ENCODE data around the gene LRRC4.

The LRRC4 gene

DNA sequence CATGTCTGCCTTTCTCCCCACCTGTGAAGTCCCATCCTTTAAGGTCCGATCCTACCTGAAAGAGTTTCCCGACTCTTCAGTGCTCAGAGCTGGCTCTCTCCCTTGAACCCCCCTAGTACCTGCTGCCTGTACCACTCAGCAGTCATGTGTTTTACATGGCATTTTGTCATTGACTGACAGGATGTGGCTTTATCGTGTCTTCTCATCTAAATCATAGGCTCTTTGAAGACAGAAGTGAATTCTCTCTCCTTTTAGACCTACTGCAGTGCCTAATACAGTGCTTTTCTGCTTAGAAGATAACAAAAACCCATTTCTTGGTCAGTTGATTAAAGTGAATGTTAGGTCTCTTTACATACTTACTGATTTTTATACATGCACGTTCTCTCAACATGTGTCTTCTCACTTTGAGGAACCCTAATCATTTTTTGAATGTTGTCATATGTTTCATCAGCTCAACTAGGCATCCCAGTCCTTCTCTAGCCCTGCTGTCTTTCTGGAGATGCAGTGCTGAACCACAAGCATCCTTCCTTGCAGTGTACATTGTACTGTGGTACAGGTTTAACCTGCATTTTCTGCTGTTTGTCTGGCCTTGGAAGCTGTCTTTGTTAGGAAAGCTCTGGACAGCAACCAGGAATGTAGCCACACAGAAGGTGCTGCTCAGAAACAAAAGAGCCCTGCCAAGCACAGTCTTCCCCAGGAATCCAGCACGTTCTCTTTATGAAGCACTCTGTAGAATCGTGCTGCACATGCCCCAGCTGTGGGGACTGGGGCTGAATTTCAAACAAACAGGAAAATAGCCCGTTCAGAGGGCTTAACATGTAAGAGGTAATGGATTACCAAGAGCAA lies 28.1 kb upstream of the LRRC4 start:
- TF ChIP-seq CTCF (IDR thresholded peaks at IDR 0.05; ENCODE audit: low read depth, low read length) = no peak
- peak in 1 of 2 donors; percentile 16 for DNase-seq (ENCODE audit: low read depth in 2 of 2)
- no peak overlapping the region for H3K4me3 ChIP-seq (replicated peaks in 1 of 2; ENCODE audit: low read depth in 2 of 2, low read length in 2 of 2)

- no peak for TF ChIP-seq CTCF (IDR thresholded peaks at IDR 0.05; ENCODE audit: low read depth, low read length)
- no peak for DNase-seq (ENCODE audit: low read depth in 2 of 2)
These were observed 26.7 kb upstream of the LRRC4 start for GRCh38 chr7:128057909-128058308.

GRCh38 chr7:128056901-128057300 lies 25.7 kb upstream of the LRRC4 start:
- H3K4me3 ChIP-seq (replicated peaks in 1 of 2; ENCODE audit: low read depth in 2 of 2, low read length in 2 of 2) = no peak overlapping the region
- peak; percentile 83 to 86 for DNase-seq (ENCODE audit: low read depth in 2 of 2)
- no peak for TF ChIP-seq CTCF (IDR thresholded peaks at IDR 0.05; ENCODE audit: low read depth, low read length)

More at GRCh38 chr7:128057909-128058308, 26.7 kb upstream of the LRRC4 start:
- H3K4me3 ChIP-seq (replicated peaks in 1 of 2; ENCODE audit: low read depth in 2 of 2, low read length in 2 of 2) = no peak overlapping the region

GRCh38 chr7:128055637-128056036 lies 24.4 kb upstream of the LRRC4 start:
- no peak for TF ChIP-seq CTCF (IDR thresholded peaks at IDR 0.05; ENCODE audit: low read depth, low read length)
- no peak for DNase-seq (ENCODE audit: low read depth in 2 of 2)
- no peak overlapping the region for H3K4me3 ChIP-seq (replicated peaks in 1 of 2; ENCODE audit: low read depth in 2 of 2, low read length in 2 of 2)

- DNase-seq (ENCODE audit: low read depth in 2 of 2) = no peak
- H3K4me3 ChIP-seq (replicated peaks in 1 of 2; ENCODE audit: low read depth in 2 of 2, low read length in 2 of 2) = no peak overlapping the region
- TF ChIP-seq CTCF (IDR thresholded peaks at IDR 0.05; ENCODE audit: low read depth, low read length) = no peak
These were observed 23.3 kb upstream of the LRRC4 start for GRCh38 chr7:128054511-128054910.

DNA sequence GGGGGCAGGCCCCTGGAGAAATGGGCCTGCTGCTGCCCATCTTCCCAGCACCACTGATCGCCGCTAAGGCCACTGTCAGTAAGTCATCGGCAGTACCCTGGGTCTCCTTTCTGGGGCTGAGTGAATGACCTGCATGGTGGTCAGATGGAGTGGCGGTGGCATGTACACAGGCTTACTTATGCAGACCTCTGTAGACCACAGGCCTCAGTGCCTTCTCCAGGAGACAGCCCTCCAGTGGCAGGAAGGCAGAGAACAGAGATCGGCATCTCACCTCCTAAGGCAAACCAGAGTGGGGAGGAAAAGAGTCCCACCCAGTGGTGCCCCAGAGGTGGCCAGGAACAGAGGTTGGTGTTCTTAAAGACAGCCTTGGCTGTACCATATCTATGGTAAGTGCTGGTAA lies 22.8 kb upstream of the LRRC4 start:
- TF ChIP-seq CTCF (IDR thresholded peaks at IDR 0.05; ENCODE audit: low read depth, low read length) = no peak
- DNase-seq (ENCODE audit: low read depth in 2 of 2) = no peak
- no peak overlapping the region for H3K4me3 ChIP-seq (replicated peaks in 1 of 2; ENCODE audit: low read depth in 2 of 2, low read length in 2 of 2)
